K562 (cell line): ENCODE measurements around the gene ECI2. TPM values are rescaled to one million over a fixed set of nuclear protein-coding genes. Genes with fewer than 3 reads are reported as not detected.

Experiments
- ATAC-seq: fragments of 200-7000 bp; cut with Tn5 transposase; 3 replicates; pipeline ENCODE4 v1.9.1; 2020; ENCODE audit warnings: moderate library complexity
- BruUV-seq: library from RNA; stranded (reverse); fragments of 400-500 nt; replicated peaks from 2 replicates; lab custom pipeline; 2021; lab: Mats Ljungman, UMichigan
- CTCF ChIA-PET: fragments of 300-600 bp; formaldehyde crosslinking; extraction: SDS; loops from one replicate; lab custom pipeline; 2021; ENCODE audit warnings: low intra/inter-chr PET ratio; lab: Yijun Ruan, JAX
- POLR2A ChIA-PET: fragments of 300-600, 350-650 bp; sonication (Branson Sonifier 250); formaldehyde crosslinking; extraction: SDS; loops from one replicate; lab custom pipeline; 2021; ENCODE audit warnings: antibody characterized with exemption, inconsistent platforms; lab: Yijun Ruan, JAX
- DNase-seq, 4 experiments: peaks; one replicate each; pipeline versions ENCODE4 v3.0.0 to v3.0.0-alpha.2; 2011 to 2018; ENCODE audit warnings: low spot score in 3 of 4, mixed read lengths in 3 of 4; ENCODE audit errors: extremely low read depth in 1 of 4
- FAIRE-seq: peaks from 2 replicates; lab custom pipeline; 2011; peaks lifted over from hg19 to GRCh38; lab: Jason Lieb, UNC
- H2AFZ ChIP-seq: 2 replicates; pipeline ENCODE4 v1.6.0; 2011; ENCODE audit warnings: low read depth, low read length, control low read depth, inconsistent platforms
- H3K27ac ChIP-seq: fragments of 200-600 bp; 3 replicates; pipeline ENCODE4 v1.8.0; 2011; ENCODE audit warnings: low read depth, mild to moderate bottlenecking, control low read depth, inconsistent platforms, low read length, moderate library complexity, mixed read lengths; ENCODE audit errors: extremely low read depth
- H3K27me3 ChIP-seq, 2 experiments: fragments of 300-600 bp in 1 of 2; 2 replicates in 1 of 2; 3 replicates in 1 of 2; pipeline versions ENCODE4 v1.6.0 to v1.8.0; 2011; ENCODE audit warnings: inconsistent platforms in 2 of 2, low read length in 2 of 2, mild to moderate bottlenecking in 1 of 2, mixed read lengths in 1 of 2, moderate library complexity in 1 of 2; ENCODE audit not compliant: control insufficient read depth in 2 of 2, insufficient read depth in 2 of 2
- H3K36me3 ChIP-seq: fragments of 300-600 bp; 3 replicates; pipeline ENCODE4 v1.8.0; 2011; ENCODE audit warnings: mild to moderate bottlenecking, low read length, inconsistent platforms; ENCODE audit not compliant: control insufficient read depth, insufficient read depth
- H3K4me1 ChIP-seq, 2 experiments: fragments of 200-600 bp in 1 of 2; replicated peaks in 1 of 2; 2 replicates in 1 of 2; 3 replicates in 1 of 2; pipeline versions ENCODE4 v1.5.1 to v1.8.0; 2011; ENCODE audit warnings: inconsistent platforms in 2 of 2, low read length in 2 of 2, mild to moderate bottlenecking in 1 of 2, mixed read lengths in 1 of 2, moderate library complexity in 1 of 2; ENCODE audit not compliant: control insufficient read depth in 2 of 2, insufficient read depth in 2 of 2
- H3K4me2 ChIP-seq: 2 replicates; pipeline ENCODE4 v1.6.1; 2011; ENCODE audit warnings: low read length, control low read depth, inconsistent platforms, mixed read lengths; ENCODE audit not compliant: insufficient read depth
- H3K4me3 ChIP-seq: fragments of 200-600 bp; sonication (generic), shearing (Covaris generic); 2 replicates; pipeline ENCODE4 v1.5.1; 2016; ENCODE audit warnings: control low read depth, inconsistent platforms
- H3K79me2 ChIP-seq: fragments of 200-600 bp; 3 replicates; pipeline ENCODE4 v1.8.0; 2011; ENCODE audit warnings: low read length, inconsistent platforms; ENCODE audit not compliant: control insufficient read depth, insufficient read depth
- H3K9ac ChIP-seq, 2 experiments: 2 replicates each; pipeline versions ENCODE4 v1.6.0 to v1.6.1; 2011; ENCODE audit warnings: low read depth in 2 of 2, low read length in 2 of 2, control low read depth in 1 of 2, inconsistent platforms in 1 of 2, mild to moderate bottlenecking in 1 of 2, mixed read lengths in 1 of 2; ENCODE audit not compliant: insufficient read depth in 1 of 2
- H3K9me1 ChIP-seq: one replicate; pipeline ENCODE4 v1.6.0; 2011; ENCODE audit warnings: inconsistent platforms, mild to moderate bottlenecking, low read length, moderate library complexity; ENCODE audit not compliant: control insufficient read depth, insufficient read depth
- H3K9me3 ChIP-seq: replicated peaks from 2 replicates; pipeline ENCODE4 v1.5.1; 2011; ENCODE audit warnings: low read depth, low read length, inconsistent platforms; ENCODE audit not compliant: control insufficient read depth, insufficient read depth
- H4K20me1 ChIP-seq: replicated peaks from 2 replicates; pipeline ENCODE4 v1.6.1; 2011; ENCODE audit warnings: low read length, inconsistent platforms, mixed read lengths; ENCODE audit not compliant: control insufficient read depth, insufficient read depth
- DPF2 ChIP-seq: fragments of 450-650 bp; IDR thresholded peaks from 2 replicates; pipeline ENCODE4 v1.6.1; 2016
- KDM1A ChIP-seq, 2 experiments: fragments of 450-650 bp; IDR thresholded peaks; 2 replicates each; pipeline ENCODE4 v1.6.1; 2016; ENCODE audit warnings: mild to moderate bottlenecking in 2 of 2
- NEUROD1 ChIP-seq: fragments of 150-350 bp; IDR thresholded peaks from 2 replicates; pipeline ENCODE4 v1.6.1; 2014; ENCODE audit warnings: borderline replicate concordance, low read length, low read depth; ENCODE audit not compliant: partially characterized antibody
- NFATC3 ChIP-seq: fragments of 450-650 bp; IDR thresholded peaks from 2 replicates; pipeline ENCODE4 v1.6.1; 2017; ENCODE audit warnings: mild to moderate bottlenecking
- NFIC ChIP-seq: fragments of 450-650 bp; IDR thresholded peaks from 2 replicates; pipeline ENCODE4 v1.6.1; 2017; ENCODE audit warnings: mild to moderate bottlenecking, inconsistent platforms
- PTRF ChIP-seq: fragments of 450-650 bp; IDR thresholded peaks from 2 replicates; pipeline ENCODE4 v1.6.1; 2016; ENCODE audit warnings: mild to moderate bottlenecking, missing genetic modification characterization, missing compliant biosample characterization
- ZBTB7A ChIP-seq: IDR thresholded peaks from 2 replicates; pipeline ENCODE4 v1.6.1; 2011; ENCODE audit warnings: low read depth, mild to moderate bottlenecking, low read length, moderate library complexity, borderline replicate concordance; ENCODE audit not compliant: control insufficient read depth
- ZC3H11A ChIP-seq: IDR thresholded peaks from 2 replicates; pipeline ENCODE4 v1.6.1; 2012; ENCODE audit warnings: low read depth, low read length, improper control_type of control experiment
- ZNF143 ChIP-seq: sonication (generic); formaldehyde crosslinking; IDR thresholded peaks from 2 replicates; pipeline ENCODE4 v1.9.0; 2022; ENCODE audit warnings: mild to moderate bottlenecking, missing genetic modification reagents
- WGBS: fragments of 100-300 bp; shearing (Covaris generic); methylation state at CpG from one replicate; pipeline ENCODE4 v1.1.6; 2016; ENCODE audit warnings: low coverage, mixed read lengths; ENCODE audit not compliant: insufficient coverage; ENCODE audit errors: missing lambda C conversion rate; 5-methylcytosine and 5-hydroxymethylcytosine counted together
- in situ Hi-C: fragments of 300-500 bp; cut with MboI; formaldehyde crosslinking; loops from 4 replicates; pipeline ENCODE4 v1.15.0; 2018; ENCODE audit warnings: inconsistent platforms, mixed read lengths
- intact Hi-C: fragments of 100-400 bp; cut with micrococcal nuclease; formaldehyde crosslinking; loops from 2 replicates; pipeline ENCODE4 v1.14.2; 2022
- polyA plus RNA-seq, 8 experiments: library from polyadenylated mRNA; depleted of rRNA in 4 of 8; stranded (reverse) in 5 of 8; unstranded in 3 of 8; fragments of >200 nt; fragmentation: Nextera tagmentation in 2 of 8; fragmentation: Illumina TruSeq in 1 of 8; extraction: Ambion mirVana in 2 of 8; extraction: Trizol in 1 of 8; gene quantifications; 2 replicates each; pipeline versions ENCODE4 v1.2.1 to v1.2.3, GENCODE V29; 2011 to 2014; ENCODE audit warnings: inconsistent platforms in 1 of 8, missing spikeins in 1 of 8
- total RNA-seq, 7 experiments: library from RNA; depleted of rRNA in 6 of 7; stranded (reverse); fragments of >200 nt in 6 of 7; fragmentation: Illumina TruSeq in 2 of 7; extraction: Trizol in 2 of 7; gene quantifications; 2 replicates each; pipeline versions ENCODE4 v1.2.1 to v1.2.3, GENCODE V29; 2011 to 2021; ENCODE audit warnings: low replicate concordance in 1 of 7
- TF ChIP-seq, protein P1 (sequence below), 3 experiments: fragments of 200-800 bp in 1 of 3; sonication (Bioruptor generic) in 1 of 3; sonication (generic) in 1 of 3; formaldehyde crosslinking in 1 of 3; IDR thresholded peaks; 2 replicates each; pipeline versions ENCODE4 v1.6.1 to v1.8.0; 2016 to 2022; ENCODE audit warnings: mild to moderate bottlenecking in 2 of 3, missing compliant biosample characterization in 2 of 3, missing genetic modification characterization in 2 of 3, missing genetic modification reagents in 1 of 3
- TF ChIP-seq, protein P2 (sequence below): IDR thresholded peaks from 2 replicates; pipeline ENCODE4 v1.6.1; 2012; ENCODE audit warnings: low read depth, low read length, improper control_type of control experiment, borderline replicate concordance
- TF ChIP-seq, protein P3 (sequence below): fragments of 450-650 bp; formaldehyde crosslinking; IDR thresholded peaks from 2 replicates; pipeline ENCODE4 v1.4.0; 2022; ENCODE audit warnings: mild to moderate bottlenecking, moderate library complexity

The ECI2 gene
- total and polyA plus RNA-seq, 9 of the 15 experiments (the other 6 are each of a cell fraction or from before 2014, with no cell fraction given): 80.7 to 377 (median 142) TPM

DNA sequence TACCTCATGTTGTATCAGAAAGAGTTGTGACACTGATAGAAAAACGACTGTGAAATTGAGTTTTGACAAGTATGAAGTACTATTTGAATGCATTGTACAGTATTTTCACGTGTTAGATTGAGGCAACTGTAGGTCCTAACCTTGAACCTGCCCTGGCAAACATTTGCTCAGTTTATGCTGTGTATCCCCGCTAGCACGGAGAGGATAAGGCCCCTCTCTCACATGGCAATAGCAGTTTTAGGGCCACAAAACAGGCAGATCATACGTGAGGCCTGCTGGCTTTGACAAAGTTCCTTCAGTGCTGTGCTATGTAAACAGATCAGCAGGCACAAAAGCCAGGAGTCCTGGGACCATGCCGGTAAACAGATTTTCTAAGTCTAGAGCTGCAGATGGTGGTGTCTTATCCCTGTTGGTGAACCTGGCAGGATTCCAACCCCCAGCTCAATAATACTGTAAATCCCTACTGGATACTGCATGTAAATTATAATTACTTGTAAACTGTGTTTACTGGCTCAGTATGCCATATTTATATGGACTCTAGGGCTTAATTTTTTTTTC, 32.6 kb downstream of the ECI2 start:
- H2AFZ ChIP-seq: peak overlapping the region; percentile 22
- H3K4me1 ChIP-seq: no peaks in the 10 kb centered on the region; a peak in 1 of 5 replicates
- in situ Hi-C loops (no loop called here), intact Hi-C loops (no loop called here)
- no peak overlapping the region for H3K4me3 ChIP-seq
- 32% methylated on average over 6 of the region's 6 CpGs for WGBS
- no peaks in the 10 kb centered on the region for H4K20me1 ChIP-seq
- ChIA-PET POLR2A (interaction anchor here (0.8 to 1.7 kb wide), 5 partner anchors 12 to 32 kb away, joined by 3 to 5 read pairs (median 4); partner anchors contain the start of gene ECI2), CTCF (no interaction called here)
- peak; percentile 63 for TF ChIP-seq NFIC
- TF ChIP-seq PTRF (tag): no peak
- H3K36me3 ChIP-seq: no peaks in the 10 kb centered on the region
- BruUV-seq: no TSS peak
- DNase-seq: no peak
- 0 out of 2 replicates have a peak, but pooled peaks cover 2% of the 10 kb centered on the region for H3K9me3 ChIP-seq
- no peak overlapping the region for H3K27ac ChIP-seq
- no peak overlapping the region for H3K9ac ChIP-seq
- no peak for FAIRE-seq
- H3K27me3 ChIP-seq: peaks cover 0 to 4% of the 10 kb centered on the region in 2 experiments; a peak in 1 of 5 replicates
- peak; percentile 53 for ATAC-seq
- H3K4me2 ChIP-seq: no peak overlapping the region
- no peaks in the 10 kb centered on the region for H3K9me1 ChIP-seq
- no peaks in the 10 kb centered on the region for H3K79me2 ChIP-seq

DNA sequence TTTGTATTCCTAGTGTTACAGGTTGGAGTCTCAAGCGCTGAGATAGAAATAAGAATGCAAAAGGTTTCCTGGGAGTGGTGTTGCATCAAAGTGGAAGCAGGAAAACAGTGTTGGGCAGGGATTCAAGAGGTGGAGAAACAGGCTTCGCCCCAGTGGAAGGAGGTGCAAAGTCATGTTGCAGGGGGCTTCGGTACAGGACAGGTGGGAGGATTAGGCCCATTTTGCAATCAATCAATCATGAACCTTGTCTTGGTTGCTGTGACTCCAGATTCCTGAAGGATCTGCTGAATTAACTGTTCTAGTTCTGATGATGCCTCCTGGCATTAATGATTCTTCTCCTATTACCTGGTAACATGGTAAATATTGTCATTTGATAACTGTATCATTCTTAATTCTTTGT, 34.1 kb downstream of the ECI2 start:
- Histone ChIP-seq H3K9me3 (0 out of 2 replicates have a peak, but pooled peaks cover 2% of the 10 kb centered on the region), H3K4me3 (no peak overlapping the region), H3K9me1 (no peaks in the 10 kb centered on the region), H3K36me3 (no peaks in the 10 kb centered on the region), H3K27ac (no peak overlapping the region), H4K20me1 (no peaks in the 10 kb centered on the region), H2AFZ (no peak overlapping the region), H3K9ac (no peak overlapping the region), H3K4me1 (no peaks in the 10 kb centered on the region; a peak in 1 of 5 replicates), H3K4me2 (no peak overlapping the region), H3K79me2 (no peaks in the 10 kb centered on the region), H3K27me3 (peaks cover 2 to 9% of the 10 kb centered on the region in 2 experiments; a peak in 2 of 5 replicates)
- BruUV-seq: no TSS peak
- ChIA-PET POLR2A (no interaction called here), CTCF (no interaction called here)
- intact Hi-C loops: no loop called here
- in situ Hi-C loops: no loop called here
- WGBS: 21% methylated on average over 3 of the region's 3 CpGs
- ATAC-seq: no peak
- no peak for FAIRE-seq
- no peak for DNase-seq
- no peak for TF ChIP-seq KDM1A (IDR thresholded peaks at IDR 0.05)
- TF ChIP-seq, protein P1, sequence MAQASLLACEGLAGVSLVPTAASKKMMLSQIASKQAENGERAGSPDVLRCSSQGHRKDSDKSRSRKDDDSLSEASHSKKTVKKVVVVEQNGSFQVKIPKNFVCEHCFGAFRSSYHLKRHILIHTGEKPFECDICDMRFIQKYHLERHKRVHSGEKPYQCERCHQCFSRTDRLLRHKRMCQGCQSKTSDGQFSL (CRISPR knock-in tag; IDR thresholded peaks at IDR 0.05): no peak
- TF ChIP-seq, protein P1 (tag; IDR thresholded peaks at IDR 0.05): no peak
- TF ChIP-seq, protein P2, sequence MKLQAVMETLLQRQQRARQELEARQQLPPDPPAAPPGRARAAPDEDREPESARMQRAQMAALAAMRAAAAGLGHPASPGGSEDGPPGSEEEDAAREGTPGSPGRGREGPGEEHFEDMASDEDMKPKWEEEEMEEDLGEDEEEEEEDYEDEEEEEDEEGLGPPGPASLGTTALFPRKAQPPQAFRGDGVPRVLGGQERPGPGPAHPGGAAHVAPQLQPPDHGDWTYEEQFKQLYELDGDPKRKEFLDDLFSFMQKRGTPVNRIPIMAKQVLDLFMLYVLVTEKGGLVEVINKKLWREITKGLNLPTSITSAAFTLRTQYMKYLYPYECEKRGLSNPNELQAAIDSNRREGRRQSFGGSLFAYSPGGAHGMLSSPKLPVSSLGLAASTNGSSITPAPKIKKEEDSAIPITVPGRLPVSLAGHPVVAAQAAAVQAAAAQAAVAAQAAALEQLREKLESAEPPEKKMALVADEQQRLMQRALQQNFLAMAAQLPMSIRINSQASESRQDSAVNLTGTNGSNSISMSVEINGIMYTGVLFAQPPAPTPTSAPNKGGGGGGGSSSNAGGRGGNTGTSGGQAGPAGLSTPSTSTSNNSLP: no peak
- no peak for TF ChIP-seq DPF2
- no peak for TF ChIP-seq ZNF143 (CRISPR knock-in tag)
- TF ChIP-seq ZC3H11A: no peak
- TF ChIP-seq, protein P3, sequence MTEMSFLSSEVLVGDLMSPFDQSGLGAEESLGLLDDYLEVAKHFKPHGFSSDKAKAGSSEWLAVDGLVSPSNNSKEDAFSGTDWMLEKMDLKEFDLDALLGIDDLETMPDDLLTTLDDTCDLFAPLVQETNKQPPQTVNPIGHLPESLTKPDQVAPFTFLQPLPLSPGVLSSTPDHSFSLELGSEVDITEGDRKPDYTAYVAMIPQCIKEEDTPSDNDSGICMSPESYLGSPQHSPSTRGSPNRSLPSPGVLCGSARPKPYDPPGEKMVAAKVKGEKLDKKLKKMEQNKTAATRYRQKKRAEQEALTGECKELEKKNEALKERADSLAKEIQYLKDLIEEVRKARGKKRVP: no peak
- no peak for TF ChIP-seq NEUROD1
- no peak for TF ChIP-seq NFATC3
- TF ChIP-seq ZBTB7A: no peak
